Measurements from ENCODE around the gene MYLK2.
A peak's percentile ranks its signal among the peaks of the same experiment; 100 is the strongest.

MYLK2 gene

DNA sequence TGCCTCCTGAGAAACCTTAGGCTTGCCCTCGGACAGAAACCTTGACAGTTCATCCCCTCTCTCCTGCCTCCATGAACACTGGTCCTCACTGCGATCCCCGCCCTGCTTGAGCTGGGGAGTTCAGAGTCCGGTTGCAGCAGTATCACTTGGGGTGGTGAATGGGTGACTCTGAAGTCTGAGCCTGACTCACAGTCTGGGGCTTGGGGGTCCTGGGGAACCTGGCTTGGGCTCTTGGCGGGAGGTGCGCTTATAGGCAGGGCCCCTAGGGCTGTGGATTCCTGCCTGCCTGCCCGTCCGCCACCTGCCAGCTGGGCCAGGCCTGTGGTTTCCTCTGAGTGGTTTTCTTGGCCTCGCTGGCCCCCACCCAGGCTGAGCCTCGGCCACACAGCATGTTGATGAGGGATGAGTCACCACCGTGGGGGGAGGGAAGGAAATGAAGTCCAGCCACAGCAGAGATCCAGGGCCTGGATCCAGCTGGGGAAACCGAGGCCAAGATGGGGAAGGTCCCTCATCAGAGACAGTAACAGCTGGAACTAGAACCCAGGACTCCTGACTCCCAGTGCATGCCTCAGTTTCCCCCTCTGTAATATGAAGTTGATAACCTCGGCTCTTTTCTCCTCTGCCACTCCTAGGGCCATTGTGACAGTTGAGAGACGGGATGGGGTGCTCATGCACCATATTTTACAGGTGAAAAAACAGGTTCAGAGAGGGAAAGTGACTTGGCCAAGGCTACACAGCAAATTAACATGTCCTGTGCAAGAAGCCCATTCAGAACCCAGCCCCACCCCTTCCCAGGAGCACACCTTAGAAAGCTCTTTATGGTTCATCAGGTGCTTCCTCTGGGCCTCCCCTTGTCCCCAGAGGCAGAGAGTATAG lies 17.1 kb downstream of the MYLK2 start:
- peak; percentile 92 for DNase-seq (ENCODE audit: low spot score)

DNA sequence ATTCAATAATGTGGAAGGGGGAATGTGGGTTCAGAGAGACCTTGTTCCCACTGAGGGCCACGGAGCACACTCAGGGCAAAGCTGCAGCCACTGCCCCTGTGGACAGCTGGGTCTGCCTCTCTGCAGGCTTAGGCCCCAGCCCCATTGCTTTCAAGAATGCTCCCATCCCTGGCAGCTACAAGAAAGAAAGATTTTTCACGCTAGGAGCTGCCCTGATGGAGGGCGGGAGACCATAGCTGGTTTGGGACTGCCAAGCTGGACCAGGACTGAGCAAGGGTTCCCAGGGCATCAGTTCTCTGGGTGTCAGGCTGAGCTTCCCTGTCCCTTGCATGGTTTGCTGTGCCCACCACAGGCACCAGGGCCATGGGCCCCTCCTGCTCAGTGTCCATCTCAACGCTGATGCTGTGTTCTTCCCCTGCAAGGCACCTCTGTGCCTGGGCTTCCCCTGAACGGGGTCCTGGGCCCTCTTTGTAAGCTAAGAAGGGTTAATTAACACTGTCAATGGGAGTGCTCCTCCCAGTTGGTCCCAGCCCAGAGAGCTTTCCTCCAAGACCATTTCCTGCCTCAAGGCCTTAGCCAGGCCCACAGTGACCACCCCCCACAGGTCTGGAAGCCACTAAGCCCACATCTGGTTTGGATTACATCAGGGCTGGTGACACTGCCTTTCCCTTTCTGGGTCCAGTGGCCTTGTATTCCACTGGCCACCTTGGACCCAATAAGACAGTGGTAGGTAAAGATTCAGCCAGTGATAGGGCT lies 17.9 kb downstream of the MYLK2 start:
- DNase-seq (ENCODE audit: low spot score): no peak

DNA sequence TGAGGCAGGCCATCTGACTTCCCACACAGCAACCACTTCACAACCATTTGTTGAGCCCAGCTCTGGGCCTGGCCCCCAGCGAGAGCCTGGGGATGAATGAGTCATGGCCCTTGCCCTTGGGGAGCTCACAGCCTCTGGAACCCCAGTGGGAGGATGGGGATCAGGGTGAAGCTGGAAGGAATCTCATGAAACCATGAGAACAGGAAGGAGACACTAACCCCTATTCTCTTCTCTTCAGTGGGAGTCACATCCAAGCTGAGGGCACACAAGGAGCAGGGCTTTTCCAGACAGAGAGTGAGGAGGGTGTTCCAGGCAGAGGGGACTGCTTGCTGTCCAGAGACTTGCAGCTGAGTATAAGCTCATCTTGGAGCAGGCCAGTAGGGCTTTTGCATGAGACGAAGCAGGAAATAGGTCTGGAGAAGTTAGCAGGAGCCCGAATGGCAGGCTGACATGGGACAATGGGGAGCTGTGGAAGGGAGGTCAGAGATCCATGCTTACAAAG lies 18.8 kb downstream of the MYLK2 start:
- DNase-seq (ENCODE audit: low spot score): no peak

DNA sequence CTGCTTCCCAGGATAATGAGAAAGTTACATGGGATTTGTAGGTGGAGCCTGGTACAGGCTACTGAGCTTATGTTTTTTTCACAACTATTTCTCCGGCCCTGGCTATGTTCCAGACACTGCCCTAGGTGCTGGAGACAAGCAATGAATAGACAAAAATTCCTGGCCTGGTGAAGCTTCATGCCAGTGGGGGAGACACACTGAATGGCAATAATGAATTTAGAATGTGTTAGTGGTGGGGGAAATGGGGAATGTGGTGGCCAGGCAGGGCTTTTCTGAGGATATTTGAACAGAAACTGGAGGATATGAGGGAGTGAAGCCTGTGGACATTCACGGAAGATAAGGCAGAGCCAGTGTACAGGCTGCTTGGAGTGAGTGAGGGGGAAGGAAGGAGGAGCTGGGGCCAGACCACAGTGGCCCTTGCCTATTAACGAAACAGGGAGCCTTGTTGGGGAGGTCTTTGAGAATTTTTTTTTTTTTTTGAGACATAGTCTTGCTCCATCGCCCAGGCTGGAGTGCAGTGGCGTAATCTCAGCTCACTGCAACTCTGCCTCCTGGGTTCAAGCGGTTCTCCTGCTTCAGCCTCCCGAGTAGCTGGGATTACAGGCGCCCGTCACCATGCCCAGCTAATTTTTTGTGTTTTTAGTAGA lies 19.6 kb downstream of the MYLK2 start:
- DNase-seq (ENCODE audit: low spot score): no peak

DNA sequence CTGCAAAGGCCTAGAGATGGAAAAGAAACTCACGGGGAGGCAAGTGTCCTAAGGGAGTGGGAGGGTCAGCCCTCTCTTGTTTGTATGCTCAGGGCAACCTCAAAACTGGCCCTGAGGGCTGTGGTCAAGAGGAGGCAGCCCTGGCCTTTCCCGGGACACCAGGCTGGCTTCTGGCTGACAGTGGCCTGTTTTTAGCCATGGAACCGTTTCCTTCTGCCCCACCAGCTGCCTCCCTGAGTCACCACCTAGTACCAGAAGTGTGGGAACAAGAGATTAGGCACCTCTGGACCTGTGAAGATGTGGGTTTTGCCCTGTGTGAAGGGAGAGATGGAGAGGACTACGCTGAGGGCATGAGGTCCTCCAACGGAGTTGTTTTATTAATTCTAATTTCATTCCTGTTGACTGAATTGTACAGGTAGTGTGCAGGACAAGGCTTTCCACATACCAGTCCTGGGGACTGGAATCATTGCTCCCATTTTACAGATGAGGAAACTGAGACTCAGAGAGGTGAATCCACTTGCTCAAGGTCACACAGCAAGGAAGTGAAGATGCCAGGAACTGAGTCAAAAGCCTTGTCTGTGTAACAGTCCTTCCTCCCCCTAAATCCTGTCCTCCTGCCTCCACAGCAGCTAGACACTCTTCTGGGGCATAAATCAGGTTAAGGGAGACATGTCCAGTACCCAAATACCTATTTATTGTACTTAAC lies 20.8 kb downstream of the MYLK2 start:
- no peak for DNase-seq (ENCODE audit: low spot score)

DNA sequence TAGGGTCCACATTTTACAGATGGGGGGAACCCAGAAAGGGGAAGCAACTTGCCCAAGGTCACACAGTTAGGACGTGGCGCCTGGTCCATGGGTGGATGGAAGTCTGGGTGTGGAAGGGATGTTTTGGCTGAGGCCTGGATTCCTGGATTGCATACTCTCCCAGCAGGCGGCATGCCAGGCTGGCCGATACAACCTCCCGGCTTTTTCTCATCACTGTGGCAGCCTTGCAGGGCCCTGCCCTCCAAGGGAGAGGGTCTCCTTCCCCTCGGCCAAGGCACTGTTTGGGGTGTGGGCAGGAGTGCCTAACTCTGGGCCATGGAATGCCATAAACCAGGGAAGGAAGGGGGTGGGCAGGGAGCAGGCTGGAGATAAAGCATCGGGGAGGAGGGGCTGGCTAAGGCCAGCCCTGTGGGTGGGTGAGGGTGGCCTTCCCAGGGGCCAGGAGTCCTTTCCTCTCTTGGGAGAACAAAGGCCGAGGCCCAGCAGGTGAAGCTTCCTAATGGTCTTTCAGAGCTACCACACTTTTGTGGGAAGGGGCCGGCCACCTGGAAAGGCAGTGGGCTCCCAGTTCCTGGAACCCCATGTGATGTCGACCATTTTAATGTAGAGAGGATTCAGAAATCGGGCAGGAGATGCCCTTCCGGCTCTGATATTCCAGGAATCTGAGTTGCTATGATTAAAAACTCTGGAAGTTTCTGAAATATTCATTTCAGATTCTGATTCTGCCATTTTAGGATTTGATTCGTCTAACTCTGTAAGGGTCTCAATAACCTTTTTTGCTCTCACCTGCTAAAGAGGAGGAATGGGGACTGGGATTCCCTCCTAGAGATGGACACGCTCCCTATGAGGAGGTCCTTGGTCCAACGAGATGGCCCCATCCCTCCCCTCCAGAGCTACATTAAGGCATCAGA lies 22.0 kb downstream of the MYLK2 start:
- DNase-seq (ENCODE audit: low spot score): no peak

DNA sequence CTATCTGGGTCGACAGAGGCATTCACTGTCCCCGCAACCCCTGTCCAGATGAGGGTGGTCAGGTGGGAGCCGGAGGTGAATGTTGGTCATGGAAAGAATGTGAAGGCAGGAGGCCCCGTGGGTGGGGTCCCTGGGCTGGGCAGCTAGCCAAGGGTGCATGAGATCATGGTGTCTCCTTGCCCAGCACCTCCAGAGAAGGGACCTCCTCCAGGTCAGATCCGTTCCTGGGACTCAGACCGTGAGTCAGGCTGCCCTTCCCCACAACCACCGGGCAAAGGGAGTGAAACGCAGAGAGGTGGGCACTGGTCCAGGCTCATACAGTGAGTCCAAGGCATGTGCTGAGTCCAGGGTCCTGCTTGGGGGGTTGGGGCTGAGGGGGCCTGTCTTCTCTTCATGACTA lies 22.8 kb downstream of the MYLK2 start:
- DNase-seq (ENCODE audit: low spot score): peak; percentile 56

DNA sequence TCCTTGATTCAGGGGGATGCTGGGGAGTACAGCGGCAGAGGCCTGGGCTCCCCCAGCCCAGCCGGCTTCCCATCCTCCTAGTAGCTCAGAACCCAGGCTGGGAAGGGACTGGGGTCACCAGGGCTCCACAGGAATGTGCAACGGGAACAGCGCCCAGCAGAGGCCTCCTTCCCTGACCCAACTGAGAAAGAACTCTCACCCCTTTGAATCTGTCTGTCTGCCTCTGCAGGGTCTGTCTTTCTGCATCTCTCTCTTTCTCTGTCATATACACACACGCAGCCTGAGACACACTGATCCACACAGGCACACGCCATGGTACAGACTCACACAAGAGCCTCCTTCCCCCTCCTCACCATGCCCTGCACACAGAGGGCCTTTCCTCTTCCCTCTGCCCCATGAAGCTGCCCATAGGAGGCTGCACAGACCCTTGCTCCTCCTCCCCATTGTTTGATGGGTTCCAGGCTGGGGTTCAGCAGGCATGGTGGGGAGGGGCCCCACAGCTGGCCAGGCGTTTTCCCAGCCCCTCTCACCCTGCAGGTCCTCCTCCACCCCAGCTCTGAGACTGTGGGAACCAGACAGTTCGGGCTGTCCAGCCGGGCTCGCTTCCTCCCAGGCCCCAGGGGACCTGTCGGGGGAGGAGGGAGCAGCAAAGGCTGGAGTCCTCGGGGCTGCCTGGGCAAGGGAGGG lies 23.5 kb downstream of the MYLK2 start:
- peak; percentile 79 for DNase-seq (ENCODE audit: low spot score)

DNA sequence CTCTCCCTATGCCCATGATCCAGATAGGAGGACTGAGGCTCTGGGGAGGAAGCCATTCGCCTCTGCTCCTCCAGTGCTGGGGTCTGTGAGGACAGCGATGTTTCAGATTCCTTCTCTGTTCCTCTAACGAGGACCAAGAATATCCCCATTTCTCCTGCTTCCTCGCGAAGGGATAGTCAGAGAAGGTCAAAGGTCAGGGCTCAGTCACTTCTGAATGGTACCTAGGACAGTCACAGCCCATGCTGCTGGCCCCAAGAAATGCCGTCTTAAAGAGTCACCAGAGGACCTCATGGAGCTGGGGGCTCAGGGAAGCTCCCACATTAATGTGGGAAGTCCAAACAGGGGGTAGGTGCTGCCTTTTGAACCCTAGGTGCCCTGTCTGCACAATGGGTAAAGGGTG lies 24.1 kb downstream of the MYLK2 start:
- no peak for DNase-seq (ENCODE audit: low spot score)

DNA sequence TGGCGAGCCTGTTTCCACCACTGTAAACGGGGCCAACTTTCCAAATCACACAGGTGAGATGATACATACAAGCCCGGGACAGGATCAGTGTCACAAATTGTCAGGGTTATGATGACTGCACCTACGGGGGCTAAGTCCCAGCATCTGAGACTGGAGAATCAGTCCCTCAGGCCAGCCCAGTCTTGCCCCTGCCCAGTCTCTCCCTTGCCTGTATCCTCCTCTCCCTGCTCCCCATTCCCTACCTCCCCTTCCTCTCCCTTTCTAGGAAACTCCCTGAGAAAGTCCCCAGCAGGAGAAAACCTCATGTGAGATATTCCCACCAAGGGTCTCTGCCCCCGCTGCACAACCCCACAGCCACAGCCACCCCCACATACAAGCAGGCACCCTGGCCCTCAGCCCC lies 24.7 kb downstream of the MYLK2 start:
- no peak for DNase-seq (ENCODE audit: low spot score)

DNA sequence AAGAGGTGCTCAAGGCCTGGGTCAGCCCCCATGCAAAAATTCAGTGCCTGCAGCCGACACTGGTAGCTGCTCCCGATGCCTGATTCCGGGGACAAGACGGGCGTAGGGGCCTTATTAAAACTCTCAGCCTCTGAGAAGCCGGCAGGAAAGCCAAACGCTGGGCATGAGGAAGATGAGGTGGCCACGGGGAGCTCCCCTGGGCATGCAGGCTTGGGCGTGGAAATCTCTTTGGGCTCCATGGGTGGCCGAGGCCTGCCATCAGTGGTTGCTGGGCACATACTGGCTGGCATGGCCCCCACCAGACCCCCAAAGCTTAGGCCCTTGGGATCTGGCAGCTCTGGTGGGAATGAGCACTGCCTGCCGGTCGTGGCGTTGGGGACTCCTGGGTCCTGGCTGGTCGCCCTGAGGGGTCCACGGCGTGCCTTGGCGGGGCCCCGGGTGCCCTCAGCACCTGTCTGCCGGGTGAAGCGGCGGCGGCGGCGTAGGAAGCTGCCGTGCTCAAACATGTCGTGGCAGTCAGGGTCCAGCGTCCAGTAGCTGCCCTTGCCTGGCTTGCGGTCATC lies 25.7 kb downstream of the MYLK2 start:
- no peak for DNase-seq (ENCODE audit: low spot score)

DNA sequence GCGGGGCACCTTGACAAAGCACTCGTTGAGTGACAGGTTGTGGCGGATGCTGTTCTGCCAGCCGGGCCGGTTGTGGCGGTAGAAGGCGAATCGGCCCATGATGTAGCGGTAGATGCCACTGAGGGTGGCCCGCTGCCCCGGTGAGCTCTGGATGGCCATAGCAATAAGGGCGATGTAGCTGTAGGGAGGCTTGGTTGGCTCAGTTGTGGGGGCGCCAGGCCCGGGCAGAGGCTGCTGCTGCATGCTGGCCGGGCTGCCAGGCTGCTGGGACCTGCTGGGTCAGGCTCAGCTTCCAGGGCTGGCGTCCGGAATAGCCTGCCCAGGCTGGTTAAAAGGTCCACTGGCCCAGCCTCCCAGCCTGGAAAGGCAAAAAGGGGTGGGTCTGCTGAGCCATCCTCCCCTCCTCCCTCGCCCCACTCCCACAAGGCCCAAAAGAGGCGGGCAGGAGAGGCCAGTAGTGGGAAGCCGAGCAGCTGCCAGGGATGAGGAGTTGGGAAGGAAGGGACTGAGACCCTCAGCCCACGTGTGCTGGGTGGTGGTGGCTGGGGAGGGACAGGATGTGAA lies 26.2 kb downstream of the MYLK2 start, which contains the start of gene FOXS1:
Gene FOXS1 (minus strand): TSS at position 305 of the 564 bp plus-strand sequence. CDS start 62 bp downstream, at position 243.
- no peak for DNase-seq (ENCODE audit: low spot score)

DNA sequence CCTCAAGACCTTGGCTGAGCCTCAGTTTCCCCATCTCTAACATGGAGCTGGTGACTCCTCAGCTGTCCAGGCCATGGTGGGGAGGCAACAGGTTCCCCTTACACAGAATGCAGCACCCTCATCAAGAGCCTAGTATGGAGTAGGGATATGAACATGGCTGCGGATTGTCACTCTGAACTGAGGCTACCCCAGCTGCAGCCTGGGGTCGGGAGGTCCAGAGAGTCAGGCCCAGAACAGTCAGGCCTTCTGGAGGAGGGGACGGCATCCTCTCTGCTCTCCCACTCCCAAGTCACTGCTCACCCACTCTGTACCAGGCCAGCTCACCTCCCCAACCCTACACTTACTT lies 27.6 kb downstream of the MYLK2 start:
- no peak for DNase-seq (ENCODE audit: low spot score)

DNA sequence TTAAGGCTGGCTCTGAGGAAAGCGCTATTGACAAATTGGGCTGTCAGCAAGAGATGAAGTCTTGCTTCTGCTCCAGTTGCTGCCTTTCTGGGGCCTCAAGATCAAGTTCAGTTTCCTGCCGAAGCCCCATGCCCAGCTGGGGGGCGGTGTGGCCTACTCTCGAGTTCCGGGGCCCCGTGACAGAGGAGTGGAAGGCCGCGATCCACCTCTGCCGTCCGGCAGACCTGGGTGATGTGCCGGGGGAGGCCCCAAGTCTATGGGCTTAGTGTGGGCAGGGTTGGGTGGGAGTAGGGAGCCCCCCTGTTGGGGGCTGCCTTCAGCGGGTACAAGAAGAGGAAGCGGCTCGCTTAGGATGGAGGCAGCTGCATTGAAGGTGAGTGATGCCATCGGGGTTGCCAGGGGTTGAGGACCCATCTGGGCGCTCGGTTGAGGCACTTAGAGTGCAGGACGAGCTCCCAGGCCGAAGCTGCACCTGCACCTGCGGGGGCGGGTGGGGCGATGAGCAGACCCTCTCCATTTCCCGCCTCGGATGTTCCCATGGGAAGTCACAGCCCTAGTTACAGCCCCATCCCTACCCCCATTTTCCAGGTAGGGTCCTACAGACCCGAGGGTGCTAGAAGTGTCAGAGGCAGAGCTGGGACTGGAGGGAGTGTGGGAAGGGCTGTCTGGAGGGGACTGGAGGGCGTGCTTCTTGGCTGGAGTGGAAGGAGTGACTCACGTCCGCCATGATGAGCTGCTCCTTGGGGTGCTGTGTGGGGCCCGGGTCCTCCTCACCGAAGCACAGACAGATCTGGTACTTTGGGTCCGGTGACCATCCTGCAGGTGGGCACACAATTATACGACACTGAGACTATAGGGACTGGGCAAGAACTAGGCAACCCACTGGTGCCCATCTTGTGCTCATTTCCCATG lies 29.2 kb downstream of the MYLK2 start:
- no peak for DNase-seq (ENCODE audit: low spot score)

DNA sequence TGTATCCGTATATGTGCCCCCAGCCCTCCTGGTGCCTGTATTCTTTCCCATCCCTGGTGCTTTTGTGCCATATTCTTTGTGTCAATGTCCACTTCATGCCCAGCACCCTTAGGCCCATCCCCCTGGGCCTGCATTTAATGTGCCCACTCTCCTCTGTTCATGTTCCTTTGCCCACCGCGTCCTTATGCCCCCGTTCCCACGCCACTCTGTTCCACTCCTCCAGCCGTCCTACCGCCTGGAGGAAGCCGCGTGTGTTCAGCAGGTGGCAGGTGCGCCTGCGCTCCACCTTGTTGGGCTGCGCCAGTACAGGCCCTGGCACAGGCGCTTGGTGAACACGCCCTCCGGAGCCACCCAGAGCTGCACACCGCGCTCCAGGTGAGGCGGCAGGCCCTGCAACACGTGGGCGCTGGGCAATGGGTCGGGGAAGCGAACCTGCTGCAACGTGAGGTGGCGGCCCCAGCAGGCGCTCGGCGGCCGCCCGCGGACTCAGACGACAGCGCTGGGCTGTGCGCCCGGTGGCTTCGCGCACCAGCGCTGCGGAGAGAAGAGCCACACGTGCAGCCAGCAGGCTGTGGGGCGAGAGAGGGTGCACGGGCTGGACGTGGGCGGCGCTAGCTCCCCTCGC lies 30.3 kb downstream of the MYLK2 start:
- no peak for DNase-seq (ENCODE audit: low spot score)

DNA sequence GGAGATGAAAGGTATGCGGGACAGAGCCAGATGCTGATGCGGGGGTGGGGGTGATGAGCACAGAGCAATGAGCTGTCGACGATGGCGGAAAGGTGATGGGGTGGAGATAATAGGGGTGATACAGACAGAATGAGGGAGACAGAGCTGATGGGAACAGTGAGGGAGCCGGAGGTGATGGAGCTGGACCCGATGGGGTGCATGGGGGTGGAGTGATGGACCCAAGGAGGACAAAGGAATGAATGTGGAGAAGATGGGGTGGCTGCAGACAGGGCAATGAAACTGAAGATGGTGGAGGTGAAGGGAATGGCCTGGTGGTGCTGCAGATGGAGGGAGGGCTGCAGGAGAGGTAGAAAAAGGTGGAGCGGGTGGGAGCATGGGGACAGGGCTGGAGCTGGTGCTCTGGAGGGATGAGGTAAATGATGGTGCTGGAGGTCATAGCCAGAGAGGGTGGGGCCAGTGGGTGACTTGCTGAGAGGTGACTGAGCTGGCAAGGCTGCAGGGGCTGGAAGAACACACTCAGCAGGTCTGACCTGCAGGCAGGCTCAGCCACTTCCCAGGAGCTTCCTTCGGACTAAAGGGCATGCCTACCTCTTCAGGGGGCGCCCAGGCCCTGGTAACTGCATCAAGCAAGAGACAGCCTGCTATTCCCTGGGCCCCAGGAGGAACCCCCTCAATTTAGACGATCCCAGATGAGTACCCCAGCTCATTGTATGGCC lies 32.2 kb downstream of the MYLK2 start:
- no peak for DNase-seq (ENCODE audit: low spot score)

DNA sequence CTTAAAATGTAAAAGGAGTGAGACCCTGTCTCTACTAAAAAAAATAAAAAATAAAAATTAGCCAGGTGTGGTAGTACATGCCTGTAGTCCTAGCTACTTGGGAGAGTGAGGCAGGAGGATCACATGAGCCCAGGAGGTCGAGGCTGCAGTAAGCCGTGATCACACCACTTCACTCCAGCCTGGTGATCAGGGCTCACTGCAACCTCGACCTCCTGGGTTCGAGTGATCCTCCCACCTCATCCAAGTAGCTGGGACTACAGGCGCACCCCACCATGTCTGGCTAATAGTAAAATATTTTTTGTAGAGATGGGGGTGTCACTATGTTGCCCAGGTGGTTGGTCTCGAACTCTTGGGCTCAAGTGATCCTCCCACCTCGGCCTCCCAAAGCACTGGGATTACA lies 34.3 kb downstream of the MYLK2 start:
- DNase-seq (ENCODE audit: low spot score): no peak

All from AG08396 (cell line).